GM18502 (cell line): ENCODE data around the gene SCAF4.
"Not testable (repeated sequence)": the region's sequence is repeated elsewhere in the genome, so short reads cannot be mapped to it uniquely, and the experiment has no call there.

Experiments
- ATAC-seq: cut with Tn5 transposase; IDR thresholded peaks from one replicate; pipeline ENCODE4 v1.9.1; 2021; ENCODE audit warnings: mild to moderate bottlenecking; ENCODE audit not compliant: unreplicated experiment, poor library complexity

SCAF4 gene

DNA sequence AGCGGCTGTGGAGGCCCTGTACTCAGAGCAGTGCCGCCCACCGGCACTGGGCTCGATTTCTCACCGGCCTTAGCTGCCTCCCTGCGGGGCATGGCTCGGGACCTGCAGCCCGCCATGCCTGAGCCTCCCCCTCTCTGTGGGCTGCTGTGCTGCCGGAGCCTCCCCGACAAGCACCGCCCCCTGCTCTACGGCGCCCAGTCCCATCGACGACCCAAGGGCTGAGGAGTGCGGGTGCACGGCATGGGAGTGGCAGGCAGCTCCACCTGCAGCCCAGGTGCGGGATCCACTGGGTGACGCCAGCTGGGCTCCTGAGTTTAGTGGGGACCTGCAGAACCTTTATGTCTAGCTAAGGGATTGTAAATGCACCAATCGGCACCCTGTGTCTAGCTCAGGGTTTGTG is 77.6 kb downstream of the SCAF4 start:
- no peak for ATAC-seq

DNA sequence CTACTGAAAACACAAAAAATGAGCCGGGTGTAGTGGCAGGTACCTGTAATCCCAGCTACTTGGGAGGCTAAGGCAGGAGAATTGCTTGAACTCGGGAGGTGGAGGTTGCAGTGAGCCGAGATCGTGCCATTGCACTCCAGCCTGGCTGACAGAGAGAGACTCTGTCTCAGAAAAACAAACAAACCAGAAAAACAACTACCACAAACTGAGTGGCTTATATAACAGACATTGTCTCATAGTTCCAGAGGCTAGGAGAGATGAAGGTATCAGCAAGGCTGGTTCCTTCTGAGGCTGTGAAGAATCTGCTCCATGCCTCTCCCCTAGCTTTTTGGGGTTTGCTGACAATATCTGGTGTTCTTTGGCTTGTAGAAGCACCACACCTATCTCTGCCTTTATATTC is 80.4 kb downstream of the SCAF4 start:
- not testable (repeated sequence) for ATAC-seq

DNA sequence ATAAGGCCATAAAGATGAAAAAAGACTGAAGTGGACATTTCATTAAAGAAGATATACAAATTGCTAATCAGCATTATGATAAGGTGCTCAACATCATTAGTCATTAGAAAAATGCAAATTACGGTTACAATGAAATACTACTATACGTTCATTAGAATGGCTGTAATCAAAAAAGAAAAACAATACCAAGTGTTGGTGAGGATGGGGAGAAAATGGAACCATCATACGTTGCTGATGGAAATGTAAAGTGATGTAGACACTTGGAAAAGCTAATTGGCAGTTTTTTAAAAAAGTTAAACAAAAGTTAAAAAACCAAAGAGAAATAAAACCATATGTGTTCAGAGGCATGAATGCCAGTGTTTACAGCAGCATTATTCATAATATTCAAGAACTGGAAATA is 81.0 kb downstream of the SCAF4 start:
- ATAC-seq = no peak

DNA sequence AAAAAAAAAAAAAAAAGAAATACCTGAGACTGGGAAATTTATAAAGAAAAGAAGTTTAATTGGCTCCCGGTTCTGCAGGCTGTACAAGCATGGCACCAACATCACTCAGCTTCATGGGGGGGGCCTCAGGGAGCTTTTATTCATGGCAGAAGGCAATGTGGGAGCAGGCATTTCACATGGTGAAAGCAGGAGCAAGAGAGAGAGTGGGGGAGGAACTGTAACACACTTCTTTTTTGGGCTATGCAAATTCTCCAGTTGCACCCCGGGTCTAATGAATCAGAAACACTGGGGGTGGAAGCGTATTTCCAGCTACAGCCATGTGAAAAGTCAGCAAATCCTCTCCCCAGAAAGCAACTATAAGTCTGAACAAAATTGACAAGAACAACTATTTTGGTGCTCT is 84.3 kb downstream of the SCAF4 start:
- peak; percentile 87 for ATAC-seq

DNA sequence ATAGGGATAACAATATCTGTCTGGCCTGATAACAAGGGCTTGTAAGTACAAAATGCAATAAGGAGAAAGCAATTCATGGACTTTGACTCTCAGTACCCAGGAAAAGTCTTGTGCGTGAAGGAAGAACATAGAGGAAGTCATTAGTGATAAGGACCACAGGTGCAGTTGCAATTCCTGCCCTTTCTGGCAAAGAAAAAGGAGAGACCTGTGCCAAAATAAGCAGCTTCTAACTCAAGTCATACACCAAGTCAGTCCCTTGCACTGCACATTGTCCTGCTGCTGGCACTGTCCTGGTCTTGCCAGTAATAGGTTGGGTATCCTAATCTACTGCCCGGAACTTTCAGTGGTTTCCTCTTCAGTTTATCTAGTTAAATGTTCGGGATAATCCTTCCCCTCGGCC is 87.3 kb downstream of the SCAF4 start:
- no peak for ATAC-seq

DNA sequence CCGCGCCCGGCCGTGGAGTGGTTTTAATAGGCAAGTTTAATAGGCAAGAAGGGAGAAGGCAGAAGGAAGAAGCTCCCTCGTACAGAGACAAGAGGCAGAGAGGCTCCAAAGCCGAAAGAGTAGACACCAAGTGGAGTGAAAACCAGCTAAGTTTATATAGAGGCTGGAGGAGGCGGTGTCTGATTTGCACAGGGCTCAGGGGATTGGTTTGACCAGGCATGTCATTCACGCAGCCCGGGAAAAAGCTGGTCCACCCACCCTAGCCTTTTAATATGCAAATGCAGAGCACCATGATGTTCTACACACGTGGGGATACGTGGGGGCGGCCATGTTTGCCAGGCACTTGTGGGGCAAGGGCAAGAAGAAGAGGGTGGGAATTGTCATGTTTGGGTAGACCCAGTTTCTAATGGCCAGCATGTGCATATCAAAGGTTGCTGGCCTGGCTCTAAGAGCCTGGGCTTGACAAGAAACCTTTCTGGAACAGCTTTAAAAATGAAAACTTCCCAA is 90.4 kb downstream of the SCAF4 start:
- no peak for ATAC-seq

DNA sequence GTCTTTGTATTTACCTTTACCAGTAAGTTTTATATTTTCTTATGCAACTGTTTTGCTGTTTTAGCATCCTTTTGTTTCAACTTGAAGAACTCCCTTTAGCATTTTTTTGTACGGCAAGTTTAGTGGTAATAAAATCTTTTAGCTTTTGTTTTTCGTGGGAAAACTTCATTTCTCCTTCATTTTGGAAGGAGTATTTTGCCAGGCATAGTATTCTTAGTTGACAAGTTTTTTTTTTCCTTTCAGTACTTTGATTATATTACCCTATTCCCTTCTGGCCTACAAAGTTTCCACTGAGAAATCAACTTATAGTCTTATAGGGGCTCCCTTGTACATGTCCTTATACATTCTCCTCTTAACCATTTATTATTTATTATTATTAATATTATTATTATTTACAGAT is 95.0 kb downstream of the SCAF4 start:
- ATAC-seq = no peak

DNA sequence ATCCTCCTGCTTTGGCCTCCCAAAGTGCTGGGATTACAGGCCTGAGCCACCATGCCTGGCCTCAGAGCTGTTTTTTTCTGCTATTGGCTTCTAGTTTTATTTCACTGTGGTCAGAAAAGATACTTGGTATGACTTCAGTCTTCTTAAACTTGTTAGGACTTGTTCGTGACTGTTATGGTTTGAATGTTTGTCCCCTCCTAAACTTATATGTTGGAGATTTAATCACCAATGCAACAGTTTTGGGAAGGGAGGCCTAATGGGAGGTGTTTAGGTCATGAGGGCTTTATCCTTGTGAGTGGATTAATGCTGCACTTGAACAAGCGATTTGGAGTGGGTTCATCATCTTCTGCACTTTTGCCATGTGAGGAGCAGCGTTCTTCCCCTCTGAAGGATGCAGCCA is 96.9 kb downstream of the SCAF4 start:
- no peak for ATAC-seq

DNA sequence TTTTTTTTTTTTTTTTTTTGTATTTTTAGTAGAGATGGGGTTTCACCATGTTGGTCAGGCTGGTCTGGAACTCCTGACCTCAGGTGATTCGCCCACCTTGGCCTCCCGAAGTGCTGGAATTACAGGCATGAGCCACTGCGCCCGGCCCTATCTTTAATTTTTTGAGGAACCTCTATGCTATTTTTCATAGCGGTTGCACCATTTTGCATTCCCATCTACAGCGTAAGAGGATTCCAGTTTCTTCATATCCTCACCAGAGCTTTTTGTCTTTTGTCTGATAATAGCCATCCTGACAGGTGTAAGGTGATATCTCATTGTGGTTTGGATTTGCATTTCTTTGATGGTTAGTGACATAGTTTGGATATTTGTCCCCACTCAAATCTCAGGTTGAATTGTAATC is 100.0 kb downstream of the SCAF4 start:
- not testable (repeated sequence) for ATAC-seq

DNA sequence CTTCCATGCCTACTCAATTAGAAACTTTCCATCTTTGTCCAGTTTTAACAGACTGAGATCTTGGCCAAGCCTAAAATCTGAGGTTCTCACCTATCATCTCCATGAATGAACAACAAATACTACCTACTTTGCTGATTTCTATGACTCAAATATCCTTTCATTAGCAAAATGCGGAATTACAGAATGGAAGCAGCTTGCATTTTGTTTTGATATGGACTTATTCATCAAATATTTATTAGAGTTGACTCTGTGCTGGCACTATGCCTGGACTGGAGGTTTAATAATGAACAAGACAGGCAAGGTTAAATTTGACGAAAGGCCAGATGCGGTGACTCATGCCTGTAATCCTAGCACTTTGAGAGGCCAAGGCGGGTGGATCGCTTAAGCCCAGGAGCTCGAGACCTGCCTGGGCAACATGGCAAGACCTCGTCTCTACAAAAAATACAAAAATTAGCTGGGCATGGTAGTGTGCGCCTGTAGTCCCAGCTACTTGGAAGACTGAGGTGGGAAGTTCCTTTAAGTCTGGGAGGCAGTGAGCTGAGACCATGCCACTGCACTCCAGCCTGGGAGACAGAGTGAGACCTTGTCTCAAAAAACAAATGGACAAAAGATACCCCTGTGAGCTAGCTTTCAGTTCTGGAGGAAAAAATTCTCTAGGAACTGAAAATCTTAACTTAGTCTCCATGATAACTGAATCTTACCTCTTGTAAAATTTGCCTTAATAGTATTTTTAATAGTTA is 101.8 kb downstream of the SCAF4 start:
- ATAC-seq = no peak

DNA sequence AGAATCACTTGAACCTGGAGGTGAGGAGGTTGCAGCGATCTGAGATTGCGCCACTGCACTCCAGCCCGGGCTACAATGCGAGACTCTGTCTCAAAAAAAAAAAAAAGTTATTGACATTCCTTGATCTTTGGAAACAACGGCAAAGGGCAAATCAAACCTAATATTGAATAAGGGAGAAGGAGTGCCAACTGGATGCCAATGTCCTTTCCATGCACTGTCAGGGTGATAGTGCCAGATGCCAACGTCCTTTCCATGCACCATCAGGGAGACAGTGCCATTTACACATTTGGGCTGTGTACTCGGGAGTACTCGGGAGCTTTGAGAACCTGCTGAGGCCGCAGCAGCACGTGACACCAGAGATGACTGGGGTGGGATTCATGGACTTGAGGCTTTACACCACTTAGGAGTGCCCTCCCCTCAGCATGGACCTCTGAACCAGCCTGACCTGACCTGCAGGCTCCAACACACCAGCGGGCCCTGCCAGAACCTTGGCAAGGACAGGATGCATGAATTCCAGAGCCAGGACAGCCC is 106.9 kb downstream of the SCAF4 start:
- ATAC-seq = no peak

DNA sequence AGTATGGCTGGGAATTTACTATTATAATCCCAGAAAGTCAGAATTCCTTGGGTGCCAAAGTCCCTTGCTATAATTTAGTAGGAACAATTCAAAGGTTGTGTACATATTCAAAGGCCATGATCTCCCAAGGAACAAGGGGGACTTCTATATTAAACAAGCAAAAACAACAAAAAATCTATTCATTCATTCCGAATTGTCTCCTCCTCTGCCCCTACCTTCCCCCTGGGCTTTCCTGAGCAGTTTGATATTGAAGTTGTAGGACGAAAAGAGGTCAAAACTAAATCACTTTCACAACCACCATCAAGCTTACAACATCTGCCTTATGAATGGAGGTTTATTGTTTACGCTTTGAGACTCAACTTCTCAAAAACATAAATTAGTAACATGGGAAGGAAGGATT is 107.7 kb downstream of the SCAF4 start:
- no peak for ATAC-seq

DNA sequence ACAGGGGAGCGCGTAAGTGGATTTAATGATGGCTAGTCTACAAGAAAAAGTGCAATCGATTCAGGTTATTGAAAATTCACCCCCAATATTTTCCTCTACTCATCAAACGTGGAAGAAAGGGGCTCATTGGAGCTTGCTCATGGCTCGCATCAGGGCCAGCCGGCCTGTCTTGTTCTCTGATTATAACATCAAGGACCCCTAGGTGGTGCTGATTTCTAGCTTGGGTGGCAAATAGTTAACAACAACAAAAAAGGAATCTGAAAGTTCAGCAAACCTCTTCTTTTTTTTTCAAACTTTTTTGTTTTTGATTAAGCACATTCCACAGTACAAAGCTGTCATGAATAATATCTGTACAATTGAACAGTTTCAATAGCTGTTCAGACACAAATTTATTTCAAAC is 108.3 kb downstream of the SCAF4 start:
- ATAC-seq = no peak

DNA sequence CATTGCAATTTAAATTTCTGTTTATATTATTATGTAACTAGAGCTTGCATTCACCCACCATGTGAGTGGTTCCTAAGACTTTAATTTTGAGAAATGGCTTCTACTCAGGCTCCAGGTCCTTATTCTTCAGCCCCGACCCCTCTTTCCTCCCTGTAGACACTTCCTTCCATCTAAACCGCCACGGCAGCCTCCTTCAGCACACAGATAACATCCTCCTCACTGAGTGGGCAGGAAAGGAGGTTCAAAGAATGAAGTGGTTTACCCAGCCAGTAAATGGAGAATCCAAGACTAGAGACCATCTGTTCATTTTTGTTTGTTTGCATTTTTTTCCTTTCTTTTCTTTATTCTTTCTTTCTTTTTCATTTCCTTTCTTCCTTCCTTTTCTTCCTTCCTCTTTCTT is 109.5 kb downstream of the SCAF4 start:
- no peak for ATAC-seq
